Left cardiac atrium (tissue), 4 donors: ENCODE results near the gene NCAPD2. TPM values are rescaled to one million over a fixed set of nuclear protein-coding genes. Genes with fewer than 3 reads are reported as not detected.
A peak's percentile ranks its signal among the peaks of the same experiment; 100 is the strongest.

Experiments
- ATAC-seq, 2 donors: fragments of 200-7000 bp; cut with Tn5 transposase; one replicate each; pipeline ENCODE4 v1.9.1; 2020; ENCODE audit warnings: mild to moderate bottlenecking in 2 of 2, moderate library complexity in 2 of 2
- DNase-seq: peaks from one replicate; pipeline ENCODE4 v3.0.0-alpha.2; 2020
- intact Hi-C, 2 donors: fragments of 100-400 bp; cut with DNase I; formaldehyde crosslinking; loops; one replicate each; pipeline versions ENCODE4 v1.14.1 to v1.15.1; 2022 to 2023
- long read RNA-seq: library from polyadenylated mRNA; unstranded; transcript quantifications from one replicate; pipeline ENCODE4 v2.0.0, GENCODE V29; 2021
- total RNA-seq, 2 donors: library from RNA; stranded (reverse); fragmentation: NEBNext Ultra II Directional; extraction: Animal tissue kit (Norgen Biotek cat#: 25700); gene quantifications; one replicate each; pipeline ENCODE4 v1.2.1, GENCODE V29; 2021
- donor health status: DM: no; HTN: yes; CAD: no.
- donor health status: DM: no; HTN: yes; CAD: no; lungs with severe emphysema.
- donor health status: DM: yes; HTN: yes; CAD: no.
- donor health status: Dilated cardiomyopathy.

Gene NCAPD2, protein sequence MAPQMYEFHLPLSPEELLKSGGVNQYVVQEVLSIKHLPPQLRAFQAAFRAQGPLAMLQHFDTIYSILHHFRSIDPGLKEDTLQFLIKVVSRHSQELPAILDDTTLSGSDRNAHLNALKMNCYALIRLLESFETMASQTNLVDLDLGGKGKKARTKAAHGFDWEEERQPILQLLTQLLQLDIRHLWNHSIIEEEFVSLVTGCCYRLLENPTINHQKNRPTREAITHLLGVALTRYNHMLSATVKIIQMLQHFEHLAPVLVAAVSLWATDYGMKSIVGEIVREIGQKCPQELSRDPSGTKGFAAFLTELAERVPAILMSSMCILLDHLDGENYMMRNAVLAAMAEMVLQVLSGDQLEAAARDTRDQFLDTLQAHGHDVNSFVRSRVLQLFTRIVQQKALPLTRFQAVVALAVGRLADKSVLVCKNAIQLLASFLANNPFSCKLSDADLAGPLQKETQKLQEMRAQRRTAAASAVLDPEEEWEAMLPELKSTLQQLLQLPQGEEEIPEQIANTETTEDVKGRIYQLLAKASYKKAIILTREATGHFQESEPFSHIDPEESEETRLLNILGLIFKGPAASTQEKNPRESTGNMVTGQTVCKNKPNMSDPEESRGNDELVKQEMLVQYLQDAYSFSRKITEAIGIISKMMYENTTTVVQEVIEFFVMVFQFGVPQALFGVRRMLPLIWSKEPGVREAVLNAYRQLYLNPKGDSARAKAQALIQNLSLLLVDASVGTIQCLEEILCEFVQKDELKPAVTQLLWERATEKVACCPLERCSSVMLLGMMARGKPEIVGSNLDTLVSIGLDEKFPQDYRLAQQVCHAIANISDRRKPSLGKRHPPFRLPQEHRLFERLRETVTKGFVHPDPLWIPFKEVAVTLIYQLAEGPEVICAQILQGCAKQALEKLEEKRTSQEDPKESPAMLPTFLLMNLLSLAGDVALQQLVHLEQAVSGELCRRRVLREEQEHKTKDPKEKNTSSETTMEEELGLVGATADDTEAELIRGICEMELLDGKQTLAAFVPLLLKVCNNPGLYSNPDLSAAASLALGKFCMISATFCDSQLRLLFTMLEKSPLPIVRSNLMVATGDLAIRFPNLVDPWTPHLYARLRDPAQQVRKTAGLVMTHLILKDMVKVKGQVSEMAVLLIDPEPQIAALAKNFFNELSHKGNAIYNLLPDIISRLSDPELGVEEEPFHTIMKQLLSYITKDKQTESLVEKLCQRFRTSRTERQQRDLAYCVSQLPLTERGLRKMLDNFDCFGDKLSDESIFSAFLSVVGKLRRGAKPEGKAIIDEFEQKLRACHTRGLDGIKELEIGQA (N-terminal part only)
- total RNA-seq, result 10 to 100 TPM; 12.4 to 15.8 TPM
- long read RNA-seq, partial matches to known transcripts, result 5 of 5 reads
- long read RNA-seq, other reads (novel, unspliced or antisense), result 0 of 5 reads

DNA sequence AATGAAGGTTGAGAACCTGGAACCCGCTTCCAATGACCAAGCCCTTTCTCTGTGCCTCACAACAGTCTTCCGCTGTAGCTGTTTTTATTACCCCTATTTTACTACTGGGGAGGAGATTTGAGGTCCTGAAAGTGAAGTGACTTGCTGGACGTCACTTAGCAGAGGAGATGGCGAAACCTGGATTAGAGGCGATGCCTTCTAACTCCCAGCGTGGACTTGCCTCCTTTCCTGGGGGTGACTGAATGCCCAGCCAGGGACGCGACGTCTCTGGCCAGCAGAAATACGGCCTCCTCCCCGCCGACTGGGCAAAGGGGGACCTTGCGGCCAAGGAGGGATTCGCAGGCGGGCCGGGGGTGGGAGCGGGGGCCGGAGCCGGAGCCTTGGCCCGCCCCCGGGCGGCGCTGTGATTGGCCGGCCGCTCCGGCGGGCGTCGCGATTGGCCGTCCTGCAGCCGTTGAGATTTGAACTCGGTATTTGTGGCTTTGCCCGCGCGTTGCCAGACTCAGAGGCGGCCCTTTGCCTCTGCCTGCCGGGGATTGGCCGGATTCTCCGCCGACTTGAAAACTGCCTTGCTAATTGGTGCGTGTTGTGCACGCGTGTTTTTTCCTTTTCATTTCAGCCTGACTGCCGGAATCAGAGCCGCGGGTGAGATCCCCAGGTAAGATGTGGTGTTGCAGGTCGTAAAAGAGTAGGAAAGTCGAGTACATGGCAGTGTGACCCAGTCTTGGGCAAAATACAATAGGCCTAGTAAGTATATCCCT lies at the start of gene NCAPD2:
Gene NCAPD2, plus strand, starts transcription at position 606 of the 761 bp plus-strand sequence. CDS start 997 bp downstream, outside the sequence.
- ATAC-seq (peak; percentile 97 to 98), DNase-seq (peak; percentile 96)
- intact Hi-C loops, result loop anchor here in 1 of 2 donors (5.0 kb wide), 1 partner anchor 39 kb away; the partner anchor contains the start of gene GAPDH

- no peak for DNase-seq
- ATAC-seq, result peak in 1 of 2 donors; percentile 23
- intact Hi-C loops, result no loop called here
Measured at GRCh38 chr12:6444704-6445688, 48.9 kb upstream of the NCAPD2 start, which contains the start of gene CD27. TSS of gene CD27 (plus strand) at chr12:6444955. CDS start at chr12:6445096, 141 bp downstream.

DNA sequence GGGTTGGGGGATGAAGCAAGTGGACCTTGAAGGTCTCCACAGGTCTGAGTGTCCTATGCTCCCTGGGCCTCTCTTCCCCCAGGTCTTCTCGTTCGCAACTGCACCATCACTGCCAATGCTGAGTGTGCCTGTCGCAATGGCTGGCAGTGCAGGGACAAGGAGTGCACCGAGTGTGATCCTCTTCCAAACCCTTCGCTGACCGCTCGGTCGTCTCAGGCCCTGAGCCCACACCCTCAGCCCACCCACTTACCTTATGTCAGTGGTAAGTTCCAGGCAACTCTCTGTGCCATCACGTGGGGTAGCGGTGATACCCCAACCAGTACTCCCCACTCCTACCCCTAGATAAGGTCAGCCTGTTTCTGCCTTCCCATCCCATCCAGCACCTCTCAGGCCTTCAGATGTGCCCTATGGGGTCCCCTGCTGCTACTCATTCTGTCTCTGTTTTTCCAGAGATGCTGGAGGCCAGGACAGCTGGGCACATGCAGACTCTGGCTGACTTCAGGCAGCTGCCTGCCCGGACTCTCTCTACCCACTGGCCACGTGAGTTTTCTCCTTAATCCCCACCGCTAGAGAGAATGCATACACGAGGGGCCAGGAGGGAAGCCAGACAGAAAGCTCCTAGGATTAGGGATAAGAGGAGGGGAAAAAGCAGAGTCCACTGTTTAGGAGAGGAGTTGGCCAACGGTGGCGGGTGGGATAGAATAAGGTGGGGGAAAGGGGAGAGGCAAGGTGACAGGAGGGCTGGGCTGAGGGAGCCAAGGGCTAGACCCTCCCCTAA lies 43.6 kb upstream of the NCAPD2 start:
- ATAC-seq (no peak), DNase-seq (no peak)
- intact Hi-C loops, result no loop called here

DNA sequence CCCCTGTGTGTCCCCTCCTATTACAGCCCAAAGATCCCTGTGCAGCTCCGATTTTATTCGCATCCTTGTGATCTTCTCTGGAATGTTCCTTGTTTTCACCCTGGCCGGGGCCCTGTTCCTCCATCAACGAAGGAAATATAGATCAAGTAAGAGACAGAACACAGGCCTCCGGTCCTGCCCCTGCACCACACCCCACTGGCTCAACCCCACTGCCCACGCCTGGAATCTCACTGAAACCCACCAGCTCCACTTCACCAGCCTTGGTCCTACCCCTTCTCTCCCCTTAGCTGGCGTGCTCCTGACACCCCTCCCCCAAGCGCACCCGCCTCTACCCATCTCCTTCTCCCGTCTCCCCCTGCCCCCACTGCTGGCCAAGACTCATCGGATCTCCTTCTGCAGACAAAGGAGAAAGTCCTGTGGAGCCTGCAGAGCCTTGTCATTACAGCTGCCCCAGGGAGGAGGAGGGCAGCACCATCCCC lies 43.0 kb upstream of the NCAPD2 start:
- peak; percentile 9 to 23 for ATAC-seq
- no peak for DNase-seq
- intact Hi-C loops, result no loop called here

DNA sequence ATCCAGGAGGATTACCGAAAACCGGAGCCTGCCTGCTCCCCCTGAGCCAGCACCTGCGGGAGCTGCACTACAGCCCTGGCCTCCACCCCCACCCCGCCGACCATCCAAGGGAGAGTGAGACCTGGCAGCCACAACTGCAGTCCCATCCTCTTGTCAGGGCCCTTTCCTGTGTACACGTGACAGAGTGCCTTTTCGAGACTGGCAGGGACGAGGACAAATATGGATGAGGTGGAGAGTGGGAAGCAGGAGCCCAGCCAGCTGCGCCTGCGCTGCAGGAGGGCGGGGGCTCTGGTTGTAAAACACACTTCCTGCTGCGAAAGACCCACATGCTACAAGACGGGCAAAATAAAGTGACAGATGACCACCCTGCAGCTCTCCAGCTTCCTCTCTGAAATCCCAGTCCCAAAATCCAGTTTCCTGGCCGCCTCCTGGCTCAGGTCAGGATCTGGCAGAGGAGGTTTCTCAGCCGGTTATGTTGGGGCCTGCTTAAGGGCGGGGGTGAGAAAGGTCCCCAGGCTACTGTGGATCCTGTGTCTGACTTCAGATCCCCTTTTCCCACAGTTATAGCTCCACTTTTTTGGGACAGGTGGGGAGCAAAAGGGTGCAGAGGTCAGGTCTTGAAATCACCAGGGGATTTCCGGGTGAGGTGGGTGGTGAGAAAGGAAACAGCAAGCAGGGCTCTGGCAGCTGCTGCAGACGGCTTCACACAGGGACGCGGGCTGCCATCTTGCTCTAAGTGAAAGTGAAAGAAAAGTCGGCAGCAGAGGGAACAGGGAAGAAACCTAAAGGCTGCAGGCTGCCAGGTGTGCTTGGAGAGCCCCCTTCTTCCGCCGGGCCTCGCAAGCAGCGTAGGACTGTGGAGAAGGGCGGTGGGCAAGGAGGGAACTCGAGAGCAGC lies 42.3 kb upstream of the NCAPD2 start, which contains the start of gene TAPBPL:
Gene TAPBPL, plus strand, starts transcription at position 695 of the 897 bp plus-strand sequence. CDS start 207 bp downstream, outside the sequence.
- peak; percentile 93 to 94 for ATAC-seq
- intact Hi-C loops, result no loop called here

GRCh38 chr12:6452245-6452943 lies 41.5 kb upstream of the NCAPD2 start:
- ATAC-seq (peak; percentile 22 to 42), DNase-seq (peak; percentile 39)
- intact Hi-C loops, result no loop called here

More for the DNA sequence above, 42.3 kb upstream of the NCAPD2 start, which contains the start of gene TAPBPL:
- peak; percentile 87 for DNase-seq

GRCh38 chr12:6452944-6453630 lies 40.8 kb upstream of the NCAPD2 start:
- intact Hi-C loops, result no loop called here
- DNase-seq, result peak; percentile 61
- peak in 1 of 2 donors; percentile 35 for ATAC-seq

GRCh38 chr12:6457220-6457945 lies 36.5 kb upstream of the NCAPD2 start:
- DNase-seq (no peak), ATAC-seq (no peak)
- intact Hi-C loops, result no loop called here

GRCh38 chr12:6458281-6459003 lies 35.5 kb upstream of the NCAPD2 start:
- DNase-seq, result no peak
- intact Hi-C loops, result no loop called here
- no peak for ATAC-seq

- no peak for DNase-seq
- ATAC-seq, result no peak
- intact Hi-C loops, result no loop called here
Measured at GRCh38 chr12:6459004-6459337, 34.9 kb upstream of the NCAPD2 start.

GRCh38 chr12:6460751-6461371 lies 33.0 kb upstream of the NCAPD2 start:
- ATAC-seq, result peak; percentile 33 to 62
- intact Hi-C loops, result loop anchor here in 1 of 2 donors (5.0 kb wide), 1 partner anchor 39 kb away; no protein-coding TSS in a partner anchor

More at GRCh38 chr12:6460751-6461371, 33.0 kb upstream of the NCAPD2 start:
- no peak for DNase-seq
